Breast epithelium (tissue), 3 donors: Measurements from ENCODE around the gene OTX1.

Experiments
- POLR2A ChIP-seq: fragments of 450-650 bp; IDR thresholded peaks from one replicate; pipeline ENCODE4 v1.6.1; 2016; ENCODE audit warnings: antibody characterized with exemption, mild to moderate bottlenecking, moderate library complexity
- TF ChIP-seq, protein P1 (sequence below), 3 donors: fragments of 450-650 bp; IDR thresholded peaks; one replicate each; pipeline ENCODE4 v1.5.1; 2016 to 2017; ENCODE audit warnings: antibody characterized with exemption in 3 of 3, mild to moderate bottlenecking in 3 of 3, moderate library complexity in 3 of 3

DNA sequence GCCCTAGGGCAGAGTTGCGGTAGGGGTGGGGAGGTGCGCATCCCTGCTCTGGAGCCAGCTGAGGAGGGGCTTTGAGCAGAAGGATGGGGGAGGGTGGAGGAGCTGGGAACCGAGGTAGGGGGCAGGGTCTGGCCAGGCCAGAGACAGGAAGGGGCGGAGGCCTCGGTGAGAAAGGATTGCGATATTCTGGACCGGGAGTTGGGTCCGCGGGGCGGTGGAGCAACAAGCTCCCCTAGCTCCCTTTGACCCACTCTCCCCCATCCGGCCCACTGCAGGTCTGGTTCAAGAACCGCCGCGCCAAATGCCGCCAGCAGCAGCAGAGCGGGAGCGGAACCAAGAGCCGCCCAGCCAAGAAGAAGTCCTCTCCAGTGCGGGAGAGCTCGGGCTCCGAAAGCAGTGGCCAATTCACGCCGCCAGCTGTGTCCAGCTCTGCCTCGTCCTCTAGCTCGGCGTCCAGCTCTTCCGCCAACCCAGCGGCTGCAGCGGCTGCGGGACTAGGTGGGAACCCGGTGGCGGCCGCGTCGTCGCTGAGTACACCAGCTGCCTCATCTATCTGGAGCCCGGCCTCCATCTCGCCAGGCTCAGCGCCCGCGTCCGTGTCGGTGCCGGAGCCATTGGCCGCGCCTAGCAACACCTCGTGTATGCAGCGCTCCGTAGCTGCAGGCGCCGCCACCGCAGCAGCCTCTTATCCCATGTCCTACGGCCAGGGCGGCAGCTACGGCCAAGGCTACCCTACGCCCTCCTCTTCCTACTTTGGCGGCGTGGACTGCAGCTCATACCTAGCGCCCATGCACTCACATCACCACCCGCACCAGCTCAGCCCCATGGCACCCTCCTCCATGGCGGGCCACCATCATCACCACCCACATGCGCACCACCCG is 4.8 kb downstream of the OTX1 start:
- TF ChIP-seq, protein P1, sequence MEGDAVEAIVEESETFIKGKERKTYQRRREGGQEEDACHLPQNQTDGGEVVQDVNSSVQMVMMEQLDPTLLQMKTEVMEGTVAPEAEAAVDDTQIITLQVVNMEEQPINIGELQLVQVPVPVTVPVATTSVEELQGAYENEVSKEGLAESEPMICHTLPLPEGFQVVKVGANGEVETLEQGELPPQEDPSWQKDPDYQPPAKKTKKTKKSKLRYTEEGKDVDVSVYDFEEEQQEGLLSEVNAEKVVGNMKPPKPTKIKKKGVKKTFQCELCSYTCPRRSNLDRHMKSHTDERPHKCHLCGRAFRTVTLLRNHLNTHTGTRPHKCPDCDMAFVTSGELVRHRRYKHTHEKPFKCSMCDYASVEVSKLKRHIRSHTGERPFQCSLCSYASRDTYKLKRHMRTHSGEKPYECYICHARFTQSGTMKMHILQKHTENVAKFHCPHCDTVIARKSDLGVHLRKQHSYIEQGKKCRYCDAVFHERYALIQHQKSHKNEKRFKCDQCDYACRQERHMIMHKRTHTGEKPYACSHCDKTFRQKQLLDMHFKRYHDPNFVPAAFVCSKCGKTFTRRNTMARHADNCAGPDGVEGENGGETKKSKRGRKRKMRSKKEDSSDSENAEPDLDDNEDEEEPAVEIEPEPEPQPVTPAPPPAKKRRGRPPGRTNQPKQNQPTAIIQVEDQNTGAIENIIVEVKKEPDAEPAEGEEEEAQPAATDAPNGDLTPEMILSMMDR (IDR thresholded peaks at IDR 0.05) = no peak
- no peak for TF ChIP-seq POLR2A
